Breast epithelium (tissue), 3 donors: ENCODE data around the gene ACOX2.
"Not testable (repeated sequence)": the region's sequence is repeated elsewhere in the genome, so short reads cannot be mapped to it uniquely, and the experiment has no call there.

Experiments
- POLR2A ChIP-seq: fragments of 450-650 bp; IDR thresholded peaks from one replicate; pipeline ENCODE4 v1.6.1; 2016; ENCODE audit warnings: antibody characterized with exemption, mild to moderate bottlenecking, moderate library complexity
- POLR2AphosphoS5 ChIP-seq, 3 donors: sonication (generic); formaldehyde crosslinking; IDR thresholded peaks; one replicate each; pipeline ENCODE4 v1.6.1; 2017; ENCODE audit warnings: antibody characterized with exemption in 3 of 3
- TF ChIP-seq, protein P1 (sequence below), 3 donors: fragments of 450-650 bp; IDR thresholded peaks; one replicate each; pipeline ENCODE4 v1.5.1; 2016 to 2017; ENCODE audit warnings: antibody characterized with exemption in 3 of 3, mild to moderate bottlenecking in 3 of 3, moderate library complexity in 3 of 3

DNA sequence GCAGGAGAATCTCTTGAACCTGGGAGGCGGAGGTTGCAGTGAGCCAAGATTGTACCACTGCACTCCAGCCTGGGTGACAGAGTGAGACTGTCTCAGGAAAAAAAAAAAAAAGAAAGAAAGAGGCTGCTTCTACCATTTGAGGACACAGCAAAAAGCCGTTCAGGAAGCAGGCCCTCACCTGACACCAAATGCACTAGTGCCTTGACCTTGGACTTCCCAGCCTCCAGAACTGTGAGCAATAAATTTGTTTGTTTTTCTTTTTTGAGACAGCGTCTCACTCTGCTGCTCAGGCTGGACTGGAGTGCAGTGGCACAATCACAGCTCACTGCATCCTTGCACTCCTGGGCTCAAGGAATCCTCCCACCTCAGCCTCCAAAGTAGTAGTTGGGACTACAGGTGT lies 9.6 kb downstream of the ACOX2 start:
- not testable (repeated sequence) for TF ChIP-seq POLR2AphosphoS5 (IDR thresholded peaks at IDR 0.05); POLR2A
- TF ChIP-seq, protein P1, sequence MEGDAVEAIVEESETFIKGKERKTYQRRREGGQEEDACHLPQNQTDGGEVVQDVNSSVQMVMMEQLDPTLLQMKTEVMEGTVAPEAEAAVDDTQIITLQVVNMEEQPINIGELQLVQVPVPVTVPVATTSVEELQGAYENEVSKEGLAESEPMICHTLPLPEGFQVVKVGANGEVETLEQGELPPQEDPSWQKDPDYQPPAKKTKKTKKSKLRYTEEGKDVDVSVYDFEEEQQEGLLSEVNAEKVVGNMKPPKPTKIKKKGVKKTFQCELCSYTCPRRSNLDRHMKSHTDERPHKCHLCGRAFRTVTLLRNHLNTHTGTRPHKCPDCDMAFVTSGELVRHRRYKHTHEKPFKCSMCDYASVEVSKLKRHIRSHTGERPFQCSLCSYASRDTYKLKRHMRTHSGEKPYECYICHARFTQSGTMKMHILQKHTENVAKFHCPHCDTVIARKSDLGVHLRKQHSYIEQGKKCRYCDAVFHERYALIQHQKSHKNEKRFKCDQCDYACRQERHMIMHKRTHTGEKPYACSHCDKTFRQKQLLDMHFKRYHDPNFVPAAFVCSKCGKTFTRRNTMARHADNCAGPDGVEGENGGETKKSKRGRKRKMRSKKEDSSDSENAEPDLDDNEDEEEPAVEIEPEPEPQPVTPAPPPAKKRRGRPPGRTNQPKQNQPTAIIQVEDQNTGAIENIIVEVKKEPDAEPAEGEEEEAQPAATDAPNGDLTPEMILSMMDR (IDR thresholded peaks at IDR 0.05): not testable (repeated sequence)
